ENCODE data around the gene WFIKKN2.

DNA sequence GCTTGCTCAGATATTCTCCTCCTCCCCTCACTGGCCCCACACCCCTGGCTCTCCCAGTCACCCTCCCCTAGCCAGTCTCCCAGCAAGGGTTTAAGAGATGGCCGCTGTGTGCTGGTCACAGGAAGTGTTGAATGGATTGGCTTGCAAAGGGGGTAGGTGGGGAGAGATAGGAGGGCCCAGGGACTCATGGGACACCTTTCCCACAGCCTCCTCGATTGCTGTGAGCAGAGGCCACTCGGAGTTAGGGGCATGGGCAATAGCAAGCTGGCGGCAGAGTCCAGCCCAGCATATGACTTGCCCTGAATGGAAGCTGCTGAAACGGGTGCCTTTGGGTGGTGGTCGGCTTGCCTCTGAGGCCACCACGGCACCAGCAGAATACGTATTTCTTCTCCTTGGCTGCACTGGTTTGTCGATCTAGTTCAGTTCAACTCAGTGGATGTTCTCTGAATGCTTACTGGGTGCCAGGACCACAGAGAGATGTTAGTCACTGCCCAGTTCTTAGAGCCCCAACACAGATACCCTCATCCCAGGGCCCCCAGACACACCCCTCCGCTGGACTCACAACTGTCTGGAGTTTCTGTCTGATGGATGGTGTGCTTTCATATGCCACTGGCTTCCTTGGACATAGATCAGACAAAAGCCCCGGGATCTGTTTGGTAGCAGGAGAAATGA lies 6.0 kb downstream of the WFIKKN2 start:
- TF ChIP-seq RAD21 (IDR thresholded peaks at IDR 0.05 in 1 of 2, conservative IDR thresholded peaks at IDR 0.05 in 1 of 2; ENCODE audit: low read depth in 2 of 2, low read length in 2 of 2) (no peak), CTCF (IDR thresholded peaks at IDR 0.05; ENCODE audit: control extremely low read depth in 1 of 3, insufficient read depth in 1 of 3, low read depth in 1 of 3, low read length in 3 of 3) (no peak), JUN (IDR thresholded peaks at IDR 0.05; ENCODE audit: low read depth, low read length) (no peak), SIRT6 (IDR thresholded peaks at IDR 0.05; ENCODE audit: low read length) (no peak), YY1 (IDR thresholded peaks at IDR 0.05; ENCODE audit: low read depth, low read length) (no peak), EZH2 (IDR thresholded peaks at IDR 0.05; ENCODE audit: low read depth, low read length, severe bottlenecking) (no peak), POLR2A (IDR thresholded peaks at IDR 0.05; ENCODE audit: control extremely low read depth in 1 of 2, low read depth in 2 of 2, low read length in 2 of 2) (no peak), EP300 (IDR thresholded peaks at IDR 0.05; ENCODE audit: borderline replicate concordance in 1 of 2, low read depth in 2 of 2, low read length in 2 of 2) (no peak)
- TF ChIP-seq, protein P1, sequence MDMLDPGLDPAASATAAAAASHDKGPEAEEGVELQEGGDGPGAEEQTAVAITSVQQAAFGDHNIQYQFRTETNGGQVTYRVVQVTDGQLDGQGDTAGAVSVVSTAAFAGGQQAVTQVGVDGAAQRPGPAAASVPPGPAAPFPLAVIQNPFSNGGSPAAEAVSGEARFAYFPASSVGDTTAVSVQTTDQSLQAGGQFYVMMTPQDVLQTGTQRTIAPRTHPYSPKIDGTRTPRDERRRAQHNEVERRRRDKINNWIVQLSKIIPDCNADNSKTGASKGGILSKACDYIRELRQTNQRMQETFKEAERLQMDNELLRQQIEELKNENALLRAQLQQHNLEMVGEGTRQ (IDR thresholded peaks at IDR 0.05; ENCODE audit: low read length) = no peak

All from H1 (cell line).